H9 (cell line): ENCODE measurements around the gene RASA3. TPM values are rescaled to one million over a fixed set of nuclear protein-coding genes. Genes with fewer than 3 reads are reported as not detected.
"Not testable (repeated sequence)": the region's sequence is repeated elsewhere in the genome, so short reads cannot be mapped to it uniquely, and the experiment has no call there.

ENCODE experiments used
- DNase-seq: peaks from one replicate; pipeline ENCODE4 v3.0.0-alpha.2; 2017
- H2AFZ ChIP-seq: one replicate; pipeline ENCODE4 v1.6.1; 2013; ENCODE audit warnings: mild to moderate bottlenecking, low read length, control low read depth, moderate library complexity
- H2AK5ac ChIP-seq: 2 replicates; pipeline ENCODE4 v1.6.1; 2013; ENCODE audit warnings: low read length, control low read depth, mixed read lengths; ENCODE audit not compliant: insufficient read length
- H2BK120ac ChIP-seq: one replicate; pipeline ENCODE4 v1.6.1; 2013; ENCODE audit warnings: low read depth, mild to moderate bottlenecking, low read length, control low read depth, inconsistent platforms; ENCODE audit not compliant: poor library complexity, severe bottlenecking
- H2BK12ac ChIP-seq: 2 replicates; pipeline ENCODE4 v1.6.1; 2013; ENCODE audit warnings: low read length, control low read depth, mixed read lengths, low read depth; ENCODE audit not compliant: insufficient read length
- H2BK15ac ChIP-seq: 2 replicates; pipeline ENCODE4 v1.6.1; 2013; ENCODE audit warnings: low read depth, low read length, control low read depth
- H2BK20ac ChIP-seq: one replicate; pipeline ENCODE4 v1.6.1; 2013; ENCODE audit warnings: low read depth, mild to moderate bottlenecking, low read length, control low read depth, inconsistent platforms; ENCODE audit not compliant: poor library complexity, severe bottlenecking
- H2BK5ac ChIP-seq: 2 replicates; pipeline ENCODE4 v1.6.1; 2013; ENCODE audit warnings: low read length, control low read depth, mixed read lengths; ENCODE audit not compliant: insufficient read length
- H3K14ac ChIP-seq: 2 replicates; pipeline ENCODE4 v1.6.1; 2013; ENCODE audit warnings: low read length, control low read depth; ENCODE audit not compliant: insufficient read depth
- H3K18ac ChIP-seq: 2 replicates; pipeline ENCODE4 v1.6.1; 2013; ENCODE audit warnings: low read depth, mild to moderate bottlenecking, mixed read lengths, low read length, control low read depth; ENCODE audit not compliant: insufficient read length
- H3K23ac ChIP-seq: 2 replicates; pipeline ENCODE4 v1.6.1; 2013; ENCODE audit warnings: low read length, control low read depth, mixed read lengths, low read depth; ENCODE audit not compliant: insufficient read length
- H3K23me2 ChIP-seq: 2 replicates; pipeline ENCODE4 v1.6.1; 2013; ENCODE audit warnings: low read depth, mild to moderate bottlenecking, mixed read lengths, low read length, control low read depth; ENCODE audit not compliant: insufficient read length, poor library complexity, severe bottlenecking
- H3K27ac ChIP-seq: 2 replicates; pipeline ENCODE4 v1.5.1; 2013; ENCODE audit warnings: low read length, control low read depth, mixed read lengths, low read depth; ENCODE audit not compliant: insufficient read length
- H3K27me3 ChIP-seq: 2 replicates; pipeline ENCODE4 v1.6.1; 2013; ENCODE audit warnings: low read length, control low read depth, inconsistent platforms; ENCODE audit not compliant: insufficient read depth
- H3K4ac ChIP-seq: 2 replicates; pipeline ENCODE4 v1.6.1; 2013; ENCODE audit warnings: low read depth, mild to moderate bottlenecking, control low read depth, inconsistent platforms, low read length, moderate library complexity
- H3K4me1 ChIP-seq: 2 replicates; pipeline ENCODE4 v1.6.1; 2013; ENCODE audit warnings: low read length, control low read depth, inconsistent platforms; ENCODE audit not compliant: insufficient read depth
- H3K4me2 ChIP-seq: 2 replicates; pipeline ENCODE4 v1.6.1; 2013; ENCODE audit warnings: low read length, control low read depth, mixed read lengths; ENCODE audit not compliant: insufficient read length, insufficient read depth
- H3K56ac ChIP-seq: 2 replicates; pipeline ENCODE4 v1.6.1; 2013; ENCODE audit warnings: low read depth, mild to moderate bottlenecking, mixed read lengths, low read length, control low read depth; ENCODE audit not compliant: insufficient read length
- H3K79me1 ChIP-seq: 2 replicates; pipeline ENCODE4 v1.6.1; 2013; ENCODE audit warnings: low read depth, mild to moderate bottlenecking, moderate library complexity, low read length, control low read depth, inconsistent platforms; ENCODE audit not compliant: insufficient read depth, poor library complexity, severe bottlenecking
- H3K79me2 ChIP-seq: 2 replicates; pipeline ENCODE4 v1.6.1; 2013; ENCODE audit warnings: low read length, control low read depth, inconsistent platforms; ENCODE audit not compliant: insufficient read depth
- H3K9ac ChIP-seq: 2 replicates; pipeline ENCODE4 v1.6.1; 2013; ENCODE audit warnings: low read length, control low read depth, mixed read lengths; ENCODE audit not compliant: insufficient read length; ENCODE audit errors: extremely low read depth
- H3K9me3 ChIP-seq: one replicate; pipeline ENCODE4 v1.6.1; 2013; ENCODE audit warnings: low read depth, low read length, inconsistent platforms; ENCODE audit not compliant: control insufficient read depth
- H3T11ph ChIP-seq: one replicate; pipeline ENCODE4 v1.6.1; 2013; ENCODE audit warnings: mild to moderate bottlenecking, low read length, control low read depth, inconsistent platforms
- H4K20me1 ChIP-seq: one replicate; pipeline ENCODE4 v1.6.1; 2013; ENCODE audit not compliant: control insufficient read depth, insufficient read length, insufficient read depth
- H4K5ac ChIP-seq: 2 replicates; pipeline ENCODE4 v1.6.1; 2013; ENCODE audit warnings: low read depth, mild to moderate bottlenecking, mixed read lengths, low read length, control low read depth; ENCODE audit not compliant: insufficient read length
- H4K8ac ChIP-seq: replicated peaks from 2 replicates; pipeline ENCODE4 v1.6.1; 2013; ENCODE audit warnings: low read length, control low read depth, mixed read lengths, low read depth; ENCODE audit not compliant: insufficient read length
- H4K91ac ChIP-seq: 2 replicates; pipeline ENCODE4 v1.6.1; 2013; ENCODE audit warnings: low read depth, mild to moderate bottlenecking, moderate library complexity, mixed read lengths, low read length, control low read depth; ENCODE audit not compliant: insufficient read length
- H3K27ac Mint-ChIP-seq, 3 experiments: 2 replicates in 2 of 3; 3 replicates in 1 of 3; pipeline ENCODE4 v1.8.0; 2020 to 2021; ENCODE audit warnings: mixed read lengths in 3 of 3, mild to moderate bottlenecking in 1 of 3, moderate library complexity in 1 of 3
- H3K27me3 Mint-ChIP-seq: 2 replicates; pipeline ENCODE4 v1.8.0; 2021; ENCODE audit warnings: low read depth, mild to moderate bottlenecking, moderate library complexity, mixed read lengths
- H3K36me3 Mint-ChIP-seq, 3 experiments: 2 replicates in 2 of 3; 3 replicates in 1 of 3; pipeline ENCODE4 v1.8.0; 2020 to 2021; ENCODE audit warnings: low read depth in 3 of 3, mixed read lengths in 3 of 3; ENCODE audit not compliant: insufficient read depth in 1 of 3
- H3K4me1 Mint-ChIP-seq, 2 experiments: 2 replicates each; pipeline ENCODE4 v1.8.0; 2020; ENCODE audit warnings: mixed read lengths in 2 of 2
- H3K4me3 Mint-ChIP-seq, 2 experiments: 2 replicates in 1 of 2; 3 replicates in 1 of 2; pipeline ENCODE4 v1.8.0; 2020 to 2021; ENCODE audit warnings: mild to moderate bottlenecking in 2 of 2, mixed read lengths in 2 of 2, moderate library complexity in 1 of 2
- H3K9me3 Mint-ChIP-seq, 2 experiments: 2 replicates in 1 of 2; 3 replicates in 1 of 2; pipeline ENCODE4 v1.8.0; 2020; ENCODE audit warnings: mild to moderate bottlenecking in 2 of 2, mixed read lengths in 2 of 2, moderate library complexity in 1 of 2
- CTCF ChIP-seq: fragments of 200-600 bp; sonication (generic); conservative IDR thresholded peaks from 3 replicates; pipeline ENCODE4 v1.8.0; 2021; ENCODE audit warnings: antibody characterized with exemption, mild to moderate bottlenecking
- WGBS: extraction: QIAGEN DNeasy Blood & Tissue Kit; methylation state at CpG from one replicate; pipeline ENCODE4 v1.1.7; 2013; ENCODE audit warnings: missing lambda C conversion rate, low lambda C conversion rate, mixed read lengths; ENCODE audit not compliant: insufficient read length; ENCODE audit errors: extremely low coverage; 5-methylcytosine and 5-hydroxymethylcytosine counted together
- total RNA-seq: library from RNA; stranded (reverse); gene quantifications from 2 replicates; pipeline ENCODE4 v1.2.1, GENCODE V29; 2021

The RASA3 gene
- total RNA-seq, 1 experiment from 2014 or later, result 12.3 TPM

GRCh38 chr13:114103801-114104654, 28.4 kb downstream of the RASA3 start:
- Histone ChIP-seq H4K8ac (no peak overlapping the region), H3K79me1 (no peaks in the 10 kb centered on the region), H3K27ac (no peak overlapping the region), H2BK12ac (no peak overlapping the region), H4K91ac (no peak overlapping the region), H2BK20ac (no peak overlapping the region), H3K9me3 (no peaks in the 10 kb centered on the region), H3K79me2 (no peaks in the 10 kb centered on the region; the same call in 1 of the 2 replicates), H2BK15ac (no peak overlapping the region), H3T11ph (no peak overlapping the region), H2AFZ (no peak overlapping the region), H2BK5ac (no peak overlapping the region), H3K4ac (no peak overlapping the region), H3K4me2 (no peak overlapping the region), H3K4me1 (no peaks in the 10 kb centered on the region), H3K9ac (no peak overlapping the region), H2BK120ac (no peak overlapping the region), H2AK5ac (no peak overlapping the region), H3K14ac (no peak overlapping the region), H4K20me1 (no peaks in the 10 kb centered on the region), H4K5ac (no peak overlapping the region), H3K23me2 (peaks cover 3% of the 10 kb centered on the region), H3K18ac (no peak overlapping the region), H3K56ac (no peak overlapping the region), H3K27me3 (no peaks in the 10 kb centered on the region), H3K23ac (no peak overlapping the region)
- peaks cover 4 to 16% of the 10 kb centered on the region in 2 experiments for H3K4me1 Mint-ChIP-seq
- no CpG with 5 or more reads among the region's 62 CpGs for WGBS
- TF ChIP-seq CTCF, result no peak
- no peak overlapping the region for H3K4me3 Mint-ChIP-seq
- no peaks in the 10 kb centered on the region; a peak in 3 of 7 replicates for H3K36me3 Mint-ChIP-seq
- no peak for DNase-seq
- H3K27ac Mint-ChIP-seq, result no peak overlapping the region; a peak in 2 of 7 replicates
- no peaks in the 10 kb centered on the region for H3K27me3 Mint-ChIP-seq
- peaks cover 3 to 6% of the 10 kb centered on the region in 2 experiments; a peak in 3 of 5 replicates for H3K9me3 Mint-ChIP-seq

- DNase-seq, H2BK5ac ChIP-seq, H3K27me3 Mint-ChIP-seq, H2BK12ac ChIP-seq, H3T11ph ChIP-seq, H4K5ac ChIP-seq, H3K23me2 ChIP-seq, H3K79me2 ChIP-seq, H3K9me3 Mint-ChIP-seq, H2AK5ac ChIP-seq, H3K9me3 ChIP-seq, H3K4me3 Mint-ChIP-seq, H3K27me3 ChIP-seq, H4K91ac ChIP-seq, H3K56ac ChIP-seq, H3K27ac ChIP-seq, H4K8ac ChIP-seq, H3K27ac Mint-ChIP-seq, H3K4me1 ChIP-seq, H3K18ac ChIP-seq, H3K4me2 ChIP-seq, H4K20me1 ChIP-seq, H3K23ac ChIP-seq, H2BK20ac ChIP-seq, H2AFZ ChIP-seq, H2BK15ac ChIP-seq, H3K36me3 Mint-ChIP-seq, H3K4ac ChIP-seq, H3K79me1 ChIP-seq, H2BK120ac ChIP-seq, H3K9ac ChIP-seq, H3K14ac ChIP-seq: not testable (repeated sequence)
- WGBS, result no CpG with 5 or more reads among the region's 20 CpGs
- peaks cover 5 to 14% of the 10 kb centered on the region in 2 experiments for H3K4me1 Mint-ChIP-seq
Observed at GRCh38 chr13:114103289-114103621, 29.2 kb downstream of the RASA3 start.
